Measurements from ENCODE around the gene SKAP1.

SKAP1 gene

GRCh38 chr17:48262982-48263730 lies 166.9 kb downstream of the SKAP1 start:
- H3K9me3 ChIP-seq: no peaks in the 10 kb centered on the region
- TF ChIP-seq, protein P1, sequence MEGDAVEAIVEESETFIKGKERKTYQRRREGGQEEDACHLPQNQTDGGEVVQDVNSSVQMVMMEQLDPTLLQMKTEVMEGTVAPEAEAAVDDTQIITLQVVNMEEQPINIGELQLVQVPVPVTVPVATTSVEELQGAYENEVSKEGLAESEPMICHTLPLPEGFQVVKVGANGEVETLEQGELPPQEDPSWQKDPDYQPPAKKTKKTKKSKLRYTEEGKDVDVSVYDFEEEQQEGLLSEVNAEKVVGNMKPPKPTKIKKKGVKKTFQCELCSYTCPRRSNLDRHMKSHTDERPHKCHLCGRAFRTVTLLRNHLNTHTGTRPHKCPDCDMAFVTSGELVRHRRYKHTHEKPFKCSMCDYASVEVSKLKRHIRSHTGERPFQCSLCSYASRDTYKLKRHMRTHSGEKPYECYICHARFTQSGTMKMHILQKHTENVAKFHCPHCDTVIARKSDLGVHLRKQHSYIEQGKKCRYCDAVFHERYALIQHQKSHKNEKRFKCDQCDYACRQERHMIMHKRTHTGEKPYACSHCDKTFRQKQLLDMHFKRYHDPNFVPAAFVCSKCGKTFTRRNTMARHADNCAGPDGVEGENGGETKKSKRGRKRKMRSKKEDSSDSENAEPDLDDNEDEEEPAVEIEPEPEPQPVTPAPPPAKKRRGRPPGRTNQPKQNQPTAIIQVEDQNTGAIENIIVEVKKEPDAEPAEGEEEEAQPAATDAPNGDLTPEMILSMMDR (IDR thresholded peaks at IDR 0.05; ENCODE audit: low read depth, low read length): peak; percentile 50
- H3K4me1 ChIP-seq: no peaks in the 10 kb centered on the region
- H3K36me3 ChIP-seq: no peaks in the 10 kb centered on the region
- no peak for DNase-seq
- no peak overlapping the region for H3K4me3 ChIP-seq (ENCODE audit: low read depth, low read length)
- peaks cover 73% of the 10 kb centered on the region for H3K27me3 ChIP-seq

GRCh38 chr17:48261297-48261880 lies 168.6 kb downstream of the SKAP1 start:
- Histone ChIP-seq H3K9me3 (no peaks in the 10 kb centered on the region), H3K27me3 (peaks cover 69% of the 10 kb centered on the region), H3K4me3 (ENCODE audit: low read depth, low read length) (no peak overlapping the region), H3K36me3 (no peaks in the 10 kb centered on the region), H3K4me1 (no peaks in the 10 kb centered on the region)
- DNase-seq: peak; percentile 31
- TF ChIP-seq, protein P1 (IDR thresholded peaks at IDR 0.05; ENCODE audit: low read depth, low read length): peak; percentile 78

- DNase-seq: no peak
- H3K4me3 ChIP-seq (ENCODE audit: low read depth, low read length): no peak overlapping the region
- TF ChIP-seq, protein P1 (IDR thresholded peaks at IDR 0.05; ENCODE audit: low read depth, low read length): peak; percentile 65
- peaks cover 67% of the 10 kb centered on the region for H3K27me3 ChIP-seq
- H3K4me1 ChIP-seq: no peaks in the 10 kb centered on the region
- no peaks in the 10 kb centered on the region for H3K9me3 ChIP-seq
- no peaks in the 10 kb centered on the region for H3K36me3 ChIP-seq
These were observed 170.2 kb downstream of the SKAP1 start for GRCh38 chr17:48259694-48260291.

- no peaks in the 10 kb centered on the region for H3K9me3 ChIP-seq
These were observed 171.7 kb downstream of the SKAP1 start for GRCh38 chr17:48258331-48258730.

GRCh38 chr17:48255759-48256158 lies 174.3 kb downstream of the SKAP1 start:
- H3K4me1 ChIP-seq: no peaks in the 10 kb centered on the region
- no peak for DNase-seq
- no peak overlapping the region for H3K4me3 ChIP-seq (ENCODE audit: low read depth, low read length)
- no peaks in the 10 kb centered on the region for H3K36me3 ChIP-seq
- TF ChIP-seq, protein P1 (IDR thresholded peaks at IDR 0.05; ENCODE audit: low read depth, low read length): no peak
- peaks cover 82% of the 10 kb centered on the region for H3K27me3 ChIP-seq
- H3K9me3 ChIP-seq: no peaks in the 10 kb centered on the region

More at GRCh38 chr17:48258331-48258730, 171.7 kb downstream of the SKAP1 start:
- no peak overlapping the region for H3K4me3 ChIP-seq (ENCODE audit: low read depth, low read length)
- TF ChIP-seq, protein P1 (IDR thresholded peaks at IDR 0.05; ENCODE audit: low read depth, low read length): no peak
- H3K4me1 ChIP-seq: no peaks in the 10 kb centered on the region
- H3K27me3 ChIP-seq: peaks cover 73% of the 10 kb centered on the region
- DNase-seq: no peak
- no peaks in the 10 kb centered on the region for H3K36me3 ChIP-seq

DNA sequence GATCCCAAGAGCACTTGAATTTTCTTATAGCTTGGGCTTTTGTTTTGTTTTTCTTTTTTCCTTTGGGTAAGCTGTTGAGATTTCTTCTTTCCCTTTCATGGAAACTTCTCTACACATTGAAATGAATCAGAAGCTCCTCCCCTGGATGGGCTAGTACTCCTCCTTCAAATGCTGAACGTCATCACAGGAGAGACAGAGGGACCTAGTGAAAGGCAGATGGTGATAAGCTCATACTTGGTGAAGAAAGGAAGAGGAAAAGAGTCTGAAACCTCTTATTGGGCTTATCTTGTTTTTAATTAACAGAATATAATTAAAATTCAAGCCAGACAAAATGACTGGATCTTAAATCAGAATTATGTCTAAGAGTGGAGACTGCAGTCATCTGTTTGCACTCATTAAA lies 175.1 kb downstream of the SKAP1 start:
- Histone ChIP-seq H3K36me3 (no peaks in the 10 kb centered on the region), H3K9me3 (no peaks in the 10 kb centered on the region), H3K4me1 (no peaks in the 10 kb centered on the region), H3K27me3 (peaks cover 87% of the 10 kb centered on the region), H3K4me3 (ENCODE audit: low read depth, low read length) (no peak overlapping the region)
- DNase-seq: no peak
- TF ChIP-seq, protein P1 (IDR thresholded peaks at IDR 0.05; ENCODE audit: low read depth, low read length): no peak

Measured in BE2C (cell line).